ENCODE measurements around the gene RPUSD1. TPM values are rescaled to one million over a fixed set of nuclear protein-coding genes. Genes with fewer than 3 reads are reported as not detected.
"Not testable (repeated sequence)": the region's sequence is repeated elsewhere in the genome, so short reads cannot be mapped to it uniquely, and the experiment has no call there.

Gene RPUSD1
- total and polyA plus RNA-seq, 3 donors from 2014 or later, result 11.4 to 24.0 (median 18.6) TPM

DNA sequence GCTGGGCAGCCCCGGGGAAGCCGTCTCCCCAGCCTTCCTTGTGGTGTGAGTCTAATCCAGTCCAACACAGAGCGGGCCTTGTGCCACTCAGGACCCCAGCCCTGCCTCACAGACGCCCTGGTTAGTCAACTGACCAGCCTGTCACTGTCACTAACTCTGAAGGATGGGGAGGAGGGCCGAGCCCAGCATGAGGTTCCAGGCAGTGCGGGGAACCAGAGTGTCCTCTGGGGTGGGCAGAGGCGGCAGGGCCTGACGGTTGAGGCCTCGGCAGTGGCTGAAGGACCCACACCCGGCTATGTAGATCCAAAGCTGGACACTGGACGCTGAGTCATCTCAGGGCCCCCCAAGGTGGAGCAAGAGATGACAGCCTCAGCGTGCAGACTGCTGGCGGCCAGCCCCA is 8.6 kb downstream of the RPUSD1 start:
- DNase-seq, result no peak
- Histone ChIP-seq H3K36me3 (ENCODE audit: low read depth, missing control alignments) (no peaks in the 10 kb centered on the region), H3K4me1 (peaks cover 7% of the 10 kb centered on the region), H3K9me3 (no peaks in the 10 kb centered on the region), H3K27me3 (no peaks in the 10 kb centered on the region), H3K4me3 (no peak overlapping the region), H3K27ac (no peak overlapping the region)
- WGBS, 2 donors, result 87% methylated on average over 13 of the region's 13 CpGs; no CpG with 5 or more reads in 1 of the 2 donors
- intact Hi-C loops (cut with DNase I; ENCODE audit: low total_unique reads), result no loop called here
- TF ChIP-seq POLR2A (IDR thresholded peaks at IDR 0.05) (no peak), CTCF (IDR thresholded peaks at IDR 0.05) (no peak)

- TF ChIP-seq CTCF (IDR thresholded peaks at IDR 0.05) (no peak), POLR2A (IDR thresholded peaks at IDR 0.05) (no peak)
- no peaks in the 10 kb centered on the region for H3K27me3 ChIP-seq
- H3K27ac ChIP-seq, result no peak overlapping the region
- H3K9me3 ChIP-seq, result no peaks in the 10 kb centered on the region
- no peak overlapping the region for H3K4me3 ChIP-seq
- 84% methylated on average over 6 of the region's 6 CpGs for WGBS, 2 donors
- intact Hi-C loops (cut with DNase I; ENCODE audit: low total_unique reads), result no loop called here
- no peaks in the 10 kb centered on the region for H3K36me3 ChIP-seq (ENCODE audit: low read depth, missing control alignments)
- H3K4me1 ChIP-seq, result peaks cover 6% of the 10 kb centered on the region
- no peak for DNase-seq
Observed at GRCh38 chr16:778909-779527, 9.2 kb downstream of the RPUSD1 start.

DNA sequence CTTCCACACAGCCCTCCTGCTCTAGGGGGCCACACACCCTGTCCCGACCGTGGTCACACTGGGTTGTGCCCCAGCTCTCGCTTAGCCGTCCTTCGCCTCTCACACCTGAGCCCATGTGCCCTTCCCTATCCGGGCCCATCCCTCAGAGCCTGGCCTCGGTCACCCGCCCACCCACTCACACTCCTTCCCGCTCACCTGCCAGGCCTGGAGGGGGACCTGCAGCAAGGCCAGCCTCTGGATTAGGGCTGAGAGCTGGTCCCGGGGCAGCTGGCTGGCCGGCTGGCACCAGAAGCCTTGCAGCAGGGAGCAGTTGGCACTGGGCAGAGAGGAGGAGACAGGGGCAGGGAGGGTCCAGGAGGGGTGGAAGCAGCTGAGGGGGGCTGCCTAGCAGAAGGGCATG is 9.7 kb downstream of the RPUSD1 start:
- no peak overlapping the region for H3K4me3 ChIP-seq
- no peak overlapping the region for H3K27ac ChIP-seq
- TF ChIP-seq CTCF (IDR thresholded peaks at IDR 0.05) (no peak), POLR2A (IDR thresholded peaks at IDR 0.05) (no peak)
- no peak for DNase-seq
- H3K4me1 ChIP-seq, result peaks cover under 1% of the 10 kb centered on the region
- WGBS, 2 donors, result 83 to 84% methylated on average over 9 to 11 of the region's 11 CpGs
- H3K27me3 ChIP-seq, result no peaks in the 10 kb centered on the region
- H3K9me3 ChIP-seq, result no peaks in the 10 kb centered on the region
- intact Hi-C loops (cut with DNase I; ENCODE audit: low total_unique reads), result no loop called here
- no peaks in the 10 kb centered on the region for H3K36me3 ChIP-seq (ENCODE audit: low read depth, missing control alignments)

DNA sequence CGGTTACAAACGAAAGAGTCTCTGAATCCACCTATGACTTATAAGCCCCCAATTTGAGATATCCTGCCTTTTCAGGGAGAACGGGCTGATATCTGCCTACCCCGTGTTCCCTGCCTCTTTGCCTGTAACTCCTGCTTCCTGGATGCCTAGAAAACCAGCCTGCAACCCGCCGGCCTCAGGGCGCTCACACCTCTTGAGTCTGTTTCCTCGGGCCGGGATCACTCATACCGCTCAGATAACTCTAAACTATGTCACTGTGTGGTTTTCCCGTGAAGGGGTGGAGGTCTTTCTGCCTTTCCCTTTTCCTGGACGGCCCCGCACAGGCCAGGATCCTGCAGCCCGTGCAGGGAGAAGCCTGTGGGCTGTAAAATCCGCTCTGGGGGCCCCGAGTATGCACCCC is 10.4 kb downstream of the RPUSD1 start:
- no peaks in the 10 kb centered on the region for H3K4me1 ChIP-seq
- DNase-seq, result no peak
- no peak overlapping the region for H3K27ac ChIP-seq
- no peak overlapping the region for H3K4me3 ChIP-seq
- intact Hi-C loops (cut with DNase I; ENCODE audit: low total_unique reads), result no loop called here
- H3K9me3 ChIP-seq, result no peaks in the 10 kb centered on the region
- 40 to 63% methylated on average over 15 to 16 of the region's 16 CpGs for WGBS, 2 donors
- H3K36me3 ChIP-seq (ENCODE audit: low read depth, missing control alignments), result no peaks in the 10 kb centered on the region
- H3K27me3 ChIP-seq, result no peaks in the 10 kb centered on the region
- no peak for TF ChIP-seq POLR2A (IDR thresholded peaks at IDR 0.05)

- Histone ChIP-seq H3K9me3 (no peaks in the 10 kb centered on the region), H3K4me1 (no peaks in the 10 kb centered on the region), H3K4me3 (no peak overlapping the region), H3K27me3 (no peaks in the 10 kb centered on the region), H3K27ac (no peak overlapping the region), H3K36me3 (ENCODE audit: low read depth, missing control alignments) (no peaks in the 10 kb centered on the region)
- DNase-seq, result no peak
- TF ChIP-seq CTCF (IDR thresholded peaks at IDR 0.05), result no peak
- intact Hi-C loops (cut with DNase I; ENCODE audit: low total_unique reads), result no loop called here
- WGBS, 2 donors, result 89 to 93% methylated on average over 9 of the region's 9 CpGs
Observed at GRCh38 chr16:776824-777223, 11.4 kb downstream of the RPUSD1 start.

DNA sequence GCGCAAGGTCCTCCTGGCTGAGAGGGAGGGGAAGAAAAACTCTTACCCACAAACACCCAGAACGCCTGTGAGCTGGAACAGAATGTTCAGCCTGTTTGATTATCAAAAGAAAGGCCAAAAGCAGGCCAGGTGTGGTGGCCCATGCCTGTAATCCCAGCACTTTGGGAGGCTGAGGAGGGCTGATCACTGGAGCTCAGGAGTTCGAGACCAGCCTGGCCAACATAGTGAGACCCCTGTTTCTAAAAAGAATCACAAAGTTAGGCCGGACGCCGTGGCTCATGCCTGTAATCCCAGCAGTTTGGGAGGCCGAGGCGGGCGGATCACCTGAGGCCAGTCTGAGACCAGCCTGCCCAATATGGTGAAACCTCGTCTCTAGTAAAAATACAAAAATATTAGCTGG is 11.9 kb downstream of the RPUSD1 start:
- intact Hi-C loops (cut with DNase I; ENCODE audit: low total_unique reads); DNase-seq; H3K4me3 ChIP-seq; H3K27me3 ChIP-seq; H3K9me3 ChIP-seq; H3K27ac ChIP-seq; H3K36me3 ChIP-seq (ENCODE audit: low read depth, missing control alignments); H3K4me1 ChIP-seq: not testable (repeated sequence)
- 92 to 93% methylated on average over 10 of the region's 10 CpGs for WGBS, 2 donors
